HG03520 (cell line): ENCODE results near the gene ZC3H7A.
"Not testable (repeated sequence)": the region's sequence is repeated elsewhere in the genome, so short reads cannot be mapped to it uniquely, and the experiment has no call there.

Experiments
- ATAC-seq: cut with Tn5 transposase; IDR thresholded peaks from one replicate; pipeline ENCODE4 v1.9.1; 2021; ENCODE audit warnings: mild to moderate bottlenecking, moderate library complexity; ENCODE audit not compliant: unreplicated experiment

ZC3H7A gene

GRCh38 chr16:11797166-11797956, at the start of gene ZC3H7A:
Gene ZC3H7A, minus strand, starts transcription at chr16:11797258. Its CDS starts 14,904 bp downstream, at chr16:11782354.
- peak; percentile 87 for ATAC-seq

GRCh38 chr16:11844499-11844898, 47.4 kb upstream of the ZC3H7A start:
- ATAC-seq = no peak

GRCh38 chr16:11843861-11844260, 46.8 kb upstream of the ZC3H7A start:
- ATAC-seq = no peak

- no peak for ATAC-seq
Measured at GRCh38 chr16:11843206-11843605, 46.1 kb upstream of the ZC3H7A start.

GRCh38 chr16:11841026-11841425, 44.0 kb upstream of the ZC3H7A start:
- ATAC-seq = no peak

- no peak for ATAC-seq
Measured at GRCh38 chr16:11836650-11837244, 39.7 kb upstream of the ZC3H7A start.

GRCh38 chr16:11835891-11836649, 39.0 kb upstream of the ZC3H7A start:
- ATAC-seq = no peak

- ATAC-seq = no peak
Measured at GRCh38 chr16:11835309-11835708, 38.3 kb upstream of the ZC3H7A start.

- ATAC-seq = no peak
Measured at GRCh38 chr16:11833951-11834695, 37.1 kb upstream of the ZC3H7A start.

- no peak for ATAC-seq
Measured at GRCh38 chr16:11828696-11829095, 31.6 kb upstream of the ZC3H7A start.

- ATAC-seq = not testable (repeated sequence)
Measured at GRCh38 chr16:11825520-11826165, 28.6 kb upstream of the ZC3H7A start.

GRCh38 chr16:11824362-11824761, 27.3 kb upstream of the ZC3H7A start:
- no peak for ATAC-seq

GRCh38 chr16:11823645-11824044, 26.6 kb upstream of the ZC3H7A start:
- ATAC-seq = not testable (repeated sequence)

- ATAC-seq = no peak
Measured at GRCh38 chr16:11819798-11820197, 22.7 kb upstream of the ZC3H7A start.

GRCh38 chr16:11818970-11819369, 21.9 kb upstream of the ZC3H7A start:
- ATAC-seq = not testable (repeated sequence)

- ATAC-seq = no peak
Measured at GRCh38 chr16:11816123-11816522, 19.1 kb upstream of the ZC3H7A start.

- not testable (repeated sequence) for ATAC-seq
Measured at GRCh38 chr16:11814800-11815199, 17.7 kb upstream of the ZC3H7A start.

GRCh38 chr16:11806721-11807120, 9.7 kb upstream of the ZC3H7A start:
- no peak for ATAC-seq

- no peak for ATAC-seq
Measured at GRCh38 chr16:11805556-11805955, 8.5 kb upstream of the ZC3H7A start.

GRCh38 chr16:11801481-11802021, 4.5 kb upstream of the ZC3H7A start:
- ATAC-seq = no peak
